MM.1S (cell line): ENCODE data around the gene AK8.
A peak's percentile ranks its signal among the peaks of the same experiment; 100 is the strongest.

Experiments used
- DNase-seq: peaks from one replicate; pipeline ENCODE4 v3.0.0-alpha.2; 2015
- H2AFZ ChIP-seq: fragments of 300-600 bp; sonication (generic); 2 replicates; pipeline ENCODE4 v1.6.0; 2016; ENCODE audit warnings: antibody characterized with exemption, low read length
- H3F3A ChIP-seq: fragments of 300-600 bp; sonication (generic); 2 replicates; pipeline ENCODE4 v1.6.1; 2016; ENCODE audit warnings: mild to moderate bottlenecking, antibody characterized with exemption, low read length, moderate library complexity, mixed read lengths; ENCODE audit not compliant: insufficient read depth
- H3K27ac ChIP-seq: fragments of 300-600 bp; sonication (generic); 2 replicates; pipeline ENCODE4 v1.5.1; 2016; ENCODE audit warnings: mild to moderate bottlenecking, low read length
- H3K27me3 ChIP-seq: fragments of 300-600 bp; sonication (generic); replicated peaks from 2 replicates; pipeline ENCODE4 v1.6.0; 2016; ENCODE audit warnings: low read length; ENCODE audit not compliant: insufficient read depth
- H3K36me3 ChIP-seq: fragments of 300-600 bp; sonication (generic); replicated peaks from 2 replicates; pipeline ENCODE4 v1.6.1; 2016; ENCODE audit warnings: mild to moderate bottlenecking, low read length, mixed read lengths; ENCODE audit not compliant: insufficient read depth
- H3K4me1 ChIP-seq: fragments of 300-600 bp; sonication (generic); 2 replicates; pipeline ENCODE4 v1.6.1; 2016; ENCODE audit warnings: low read length, mixed read lengths
- H3K4me2 ChIP-seq: fragments of 300-600 bp; sonication (generic); 2 replicates; pipeline ENCODE4 v1.6.0; 2016; ENCODE audit warnings: low read depth, low read length
- H3K4me3 ChIP-seq: fragments of 300-600 bp; sonication (generic); 2 replicates; pipeline ENCODE4 v1.5.1; 2016; ENCODE audit warnings: low read length, mixed read lengths
- H3K79me2 ChIP-seq: fragments of 300-600 bp; sonication (generic); 2 replicates; pipeline ENCODE4 v1.6.1; 2016; ENCODE audit warnings: mixed run types, low read length, mixed read lengths
- H3K9ac ChIP-seq: fragments of 300-600 bp; sonication (generic); 2 replicates; pipeline ENCODE4 v1.6.1; 2016; ENCODE audit warnings: low read length, mixed read lengths
- H3K9me2 ChIP-seq: fragments of 300-600 bp; sonication (generic); replicated peaks from 2 replicates; pipeline ENCODE4 v1.6.1; 2016; ENCODE audit warnings: mild to moderate bottlenecking, low read length, mixed read lengths; ENCODE audit not compliant: insufficient read depth
- H3K9me3 ChIP-seq: fragments of 300-600 bp; sonication (generic); replicated peaks from 2 replicates; pipeline ENCODE4 v1.6.1; 2016; ENCODE audit warnings: mild to moderate bottlenecking, low read length, mixed read lengths; ENCODE audit not compliant: insufficient read depth
- H4K20me1 ChIP-seq: fragments of 300-600 bp; sonication (generic); 2 replicates; pipeline ENCODE4 v1.6.1; 2016; ENCODE audit warnings: mild to moderate bottlenecking, low read length, moderate library complexity, mixed read lengths; ENCODE audit not compliant: insufficient read depth
- CTCF ChIP-seq: fragments of 300-600 bp; sonication (generic); IDR thresholded peaks from 2 replicates; pipeline ENCODE4 v1.5.1; 2016; ENCODE audit warnings: antibody characterized with exemption, low read length, mixed read lengths
- EZH2 ChIP-seq: fragments of 300-600 bp; sonication (generic); optimal IDR thresholded peaks from 2 replicates; pipeline ENCODE3; 2017; ENCODE audit warnings: low read depth, mild to moderate bottlenecking, antibody characterized with exemption, low read length, mixed read lengths
- EZH2phosphoT487 ChIP-seq: fragments of 300-600 bp; sonication (generic); IDR thresholded peaks from 2 replicates; pipeline ENCODE4 v1.6.1; 2018; ENCODE audit warnings: antibody characterized with exemption, low read length

AK8 gene, protein sequence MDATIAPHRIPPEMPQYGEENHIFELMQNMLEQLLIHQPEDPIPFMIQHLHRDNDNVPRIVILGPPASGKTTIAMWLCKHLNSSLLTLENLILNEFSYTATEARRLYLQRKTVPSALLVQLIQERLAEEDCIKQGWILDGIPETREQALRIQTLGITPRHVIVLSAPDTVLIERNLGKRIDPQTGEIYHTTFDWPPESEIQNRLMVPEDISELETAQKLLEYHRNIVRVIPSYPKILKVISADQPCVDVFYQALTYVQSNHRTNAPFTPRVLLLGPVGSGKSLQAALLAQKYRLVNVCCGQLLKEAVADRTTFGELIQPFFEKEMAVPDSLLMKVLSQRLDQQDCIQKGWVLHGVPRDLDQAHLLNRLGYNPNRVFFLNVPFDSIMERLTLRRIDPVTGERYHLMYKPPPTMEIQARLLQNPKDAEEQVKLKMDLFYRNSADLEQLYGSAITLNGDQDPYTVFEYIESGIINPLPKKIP

DNA sequence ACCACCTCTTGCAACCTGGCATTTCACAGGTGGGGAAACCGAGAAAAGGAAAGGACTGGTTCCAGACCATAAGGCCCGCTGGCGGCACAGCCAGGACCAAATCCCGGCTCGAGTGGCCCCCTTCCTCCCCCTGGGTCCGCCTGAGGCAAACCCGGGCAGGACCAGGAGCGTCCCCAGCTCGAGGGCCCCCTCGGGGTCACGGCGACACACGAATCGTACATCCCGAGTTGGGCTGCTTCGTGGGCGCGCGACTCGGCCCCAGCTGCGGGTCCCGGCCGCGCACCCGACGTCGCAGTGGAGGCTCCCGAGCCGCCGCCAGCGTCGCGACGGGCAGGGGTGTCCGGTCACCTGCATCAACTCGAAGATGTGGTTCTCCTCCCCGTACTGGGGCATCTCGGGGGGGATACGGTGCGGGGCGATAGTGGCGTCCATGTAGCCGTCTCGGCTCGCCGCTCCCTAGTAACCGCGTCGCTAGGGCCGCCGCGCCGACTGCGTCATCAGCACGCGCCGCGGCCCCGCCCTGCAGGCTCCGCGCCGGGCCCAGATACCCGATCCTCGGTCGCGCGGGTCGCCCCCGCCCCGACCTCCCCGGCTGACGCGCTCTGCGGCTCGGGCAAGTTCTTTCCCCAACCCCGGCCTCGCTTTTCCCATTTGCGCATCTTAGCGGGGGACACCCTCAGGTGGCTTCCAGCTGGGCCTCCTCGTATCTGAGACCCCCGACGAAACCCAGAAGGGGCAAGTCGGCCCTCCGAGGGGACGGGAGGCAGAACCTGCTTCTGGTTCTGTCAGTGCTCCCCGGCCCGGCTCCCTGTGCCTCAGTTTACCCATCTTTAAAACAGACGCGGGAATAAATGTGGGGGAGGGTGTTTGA lies at the start of gene AK8:
Gene AK8, minus strand, starts transcription at position 461 of the 871 bp plus-strand sequence. Its CDS starts 29 bp downstream, at position 432.
- Histone ChIP-seq H3K4me2 (peak within 1 kb of the TSS; percentile 97), H3K9me3 (no peaks in the 10 kb centered on the region), H3F3A (no peaks in the 10 kb centered on the region), H2AFZ (peak within 1 kb of the TSS; percentile 100), H3K9me2 (no peaks in the 10 kb centered on the region), H3K36me3 (no peaks in the 10 kb centered on the region), H4K20me1 (no peaks in the 10 kb centered on the region), H3K27ac (no peak within 1 kb of the TSS), H3K4me3 (peak within 1 kb of the TSS; percentile 99), H3K9ac (peak within 1 kb of the TSS; percentile 88), H3K79me2 (no peaks in the 10 kb centered on the region), H3K27me3 (peaks cover 47% of the 10 kb centered on the region), H3K4me1 (0 out of 2 replicates have a peak, but pooled peaks cover 5% of the 10 kb centered on the region)
- DNase-seq: peak; percentile 68
- TF ChIP-seq CTCF (no peak), EZH2phosphoT487 (no peak), EZH2 (no peak)

GRCh38 chr9:132927704-132928103 lies 49.6 kb upstream of the AK8 start:
- TF ChIP-seq EZH2phosphoT487 (no peak), EZH2 (no peak), CTCF (no peak)
- Histone ChIP-seq H3K4me2 (no peak overlapping the region), H3K36me3 (peaks cover 17% of the 10 kb centered on the region)

GRCh38 chr9:132923346-132923902 lies 45.3 kb upstream of the AK8 start:
- H3K27me3 ChIP-seq: no peaks in the 10 kb centered on the region
- TF ChIP-seq EZH2 (no peak), CTCF (no peak)
- no peaks in the 10 kb centered on the region for H4K20me1 ChIP-seq
- H3F3A ChIP-seq: no peaks in the 10 kb centered on the region
- no peak overlapping the region for H3K4me3 ChIP-seq
- H3K4me2 ChIP-seq: no peak overlapping the region
- no peaks in the 10 kb centered on the region for H3K79me2 ChIP-seq
- no peaks in the 10 kb centered on the region for H3K4me1 ChIP-seq
- H2AFZ ChIP-seq: no peak overlapping the region
- DNase-seq: no peak
- H3K27ac ChIP-seq: no peak overlapping the region
- H3K9ac ChIP-seq: no peak overlapping the region
- peaks cover 18% of the 10 kb centered on the region for H3K36me3 ChIP-seq
- H3K9me2 ChIP-seq: no peaks in the 10 kb centered on the region
- H3K9me3 ChIP-seq: no peaks in the 10 kb centered on the region

More at GRCh38 chr9:132927704-132928103, 49.6 kb upstream of the AK8 start:
- no peak overlapping the region for H3K27ac ChIP-seq
- 0 out of 2 replicates have a peak, but pooled peaks cover 4% of the 10 kb centered on the region for H3K79me2 ChIP-seq
- no peak overlapping the region for H2AFZ ChIP-seq
- no peaks in the 10 kb centered on the region for H3F3A ChIP-seq
- H3K4me3 ChIP-seq: no peak overlapping the region
- no peaks in the 10 kb centered on the region for H4K20me1 ChIP-seq
- no peaks in the 10 kb centered on the region for H3K4me1 ChIP-seq
- H3K27me3 ChIP-seq: no peaks in the 10 kb centered on the region
- H3K9me2 ChIP-seq: no peaks in the 10 kb centered on the region
- DNase-seq: no peak
- no peaks in the 10 kb centered on the region for H3K9me3 ChIP-seq
- H3K9ac ChIP-seq: no peak overlapping the region
